Fibroblast of pulmonary artery (primary cell): ENCODE data around the gene LRCH1.

Experiments
- DNase-seq: peaks from one replicate; pipeline ENCODE4 v3.0.0-alpha.2; 2010; ENCODE audit warnings: low read depth
- H3K4me3 ChIP-seq: replicated peaks from 2 replicates; pipeline ENCODE4 v1.5.1; 2011; ENCODE audit warnings: low read depth, mild to moderate bottlenecking, control low read depth, low read length, moderate library complexity
- TF ChIP-seq, protein P1 (sequence below): IDR thresholded peaks from 2 replicates; pipeline ENCODE4 v1.5.1; 2011; ENCODE audit warnings: mild to moderate bottlenecking, control low read depth, low read length, inconsistent platforms; ENCODE audit errors: missing control alignments

LRCH1 gene

DNA sequence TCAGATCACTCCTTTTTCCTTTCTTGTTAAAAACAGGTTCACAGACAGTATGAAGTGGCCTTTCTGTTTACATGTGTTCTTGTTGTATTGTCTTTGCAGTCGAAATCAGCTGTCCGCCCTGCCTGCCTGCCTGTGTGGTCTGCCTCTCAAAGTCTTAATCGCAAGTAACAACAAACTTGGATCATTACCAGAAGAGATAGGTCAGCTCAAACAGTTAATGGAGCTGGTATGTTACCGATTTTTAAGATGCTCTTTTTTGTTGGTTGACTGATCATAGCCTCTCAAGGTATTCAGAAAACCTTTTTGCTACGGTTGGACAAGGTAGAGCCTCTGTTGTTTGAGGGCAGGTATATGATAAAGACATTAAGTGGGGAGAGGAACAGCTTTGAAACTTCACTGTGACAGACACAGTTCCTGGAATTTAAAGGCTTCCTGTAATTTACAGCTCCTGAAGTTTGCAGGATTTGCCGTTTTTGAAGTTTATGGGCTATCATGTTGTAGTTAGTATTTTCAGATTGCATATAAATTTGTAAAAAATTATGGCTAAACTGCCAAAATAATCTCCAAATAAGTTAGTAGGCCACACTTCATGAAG lies 116.1 kb downstream of the LRCH1 start:
- no peak for DNase-seq
- no peak overlapping the region for H3K4me3 ChIP-seq
- TF ChIP-seq, protein P1, sequence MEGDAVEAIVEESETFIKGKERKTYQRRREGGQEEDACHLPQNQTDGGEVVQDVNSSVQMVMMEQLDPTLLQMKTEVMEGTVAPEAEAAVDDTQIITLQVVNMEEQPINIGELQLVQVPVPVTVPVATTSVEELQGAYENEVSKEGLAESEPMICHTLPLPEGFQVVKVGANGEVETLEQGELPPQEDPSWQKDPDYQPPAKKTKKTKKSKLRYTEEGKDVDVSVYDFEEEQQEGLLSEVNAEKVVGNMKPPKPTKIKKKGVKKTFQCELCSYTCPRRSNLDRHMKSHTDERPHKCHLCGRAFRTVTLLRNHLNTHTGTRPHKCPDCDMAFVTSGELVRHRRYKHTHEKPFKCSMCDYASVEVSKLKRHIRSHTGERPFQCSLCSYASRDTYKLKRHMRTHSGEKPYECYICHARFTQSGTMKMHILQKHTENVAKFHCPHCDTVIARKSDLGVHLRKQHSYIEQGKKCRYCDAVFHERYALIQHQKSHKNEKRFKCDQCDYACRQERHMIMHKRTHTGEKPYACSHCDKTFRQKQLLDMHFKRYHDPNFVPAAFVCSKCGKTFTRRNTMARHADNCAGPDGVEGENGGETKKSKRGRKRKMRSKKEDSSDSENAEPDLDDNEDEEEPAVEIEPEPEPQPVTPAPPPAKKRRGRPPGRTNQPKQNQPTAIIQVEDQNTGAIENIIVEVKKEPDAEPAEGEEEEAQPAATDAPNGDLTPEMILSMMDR: no peak

DNA sequence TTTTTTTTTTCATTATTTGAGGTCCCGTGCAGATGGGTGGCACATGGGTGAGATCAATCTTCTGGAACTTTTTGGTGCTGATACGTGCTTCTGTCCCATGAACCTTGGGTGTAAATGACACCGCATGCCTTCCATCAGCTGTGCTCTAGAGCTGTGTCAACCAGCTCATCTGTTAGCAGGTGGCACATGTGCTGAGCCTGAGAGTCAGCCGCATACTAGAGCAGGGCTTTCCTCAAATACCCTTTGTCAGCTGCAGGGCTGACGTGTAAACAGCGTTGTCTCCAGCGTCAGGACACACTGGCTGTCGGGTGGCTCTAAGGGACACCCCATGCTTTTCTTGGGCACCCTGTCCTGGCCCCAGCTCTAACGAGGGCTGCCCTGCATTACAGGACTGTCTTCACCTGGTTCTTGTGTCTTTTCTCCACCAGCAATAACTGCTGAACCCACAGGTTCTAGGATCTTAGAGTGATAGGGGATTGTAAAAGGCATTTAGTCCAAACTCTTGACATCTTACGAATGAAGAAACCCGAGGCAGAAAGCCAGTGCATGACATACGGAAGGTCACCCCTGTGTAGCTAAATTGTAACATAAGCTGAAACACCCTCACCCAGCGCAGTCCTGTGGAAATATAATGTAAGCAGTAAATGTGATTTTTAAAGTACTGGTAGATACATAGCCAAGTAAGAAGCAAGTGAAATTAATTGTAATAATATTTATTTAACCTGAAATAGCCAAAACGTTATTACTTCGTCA lies 119.5 kb downstream of the LRCH1 start:
- TF ChIP-seq, protein P1: no peak
- DNase-seq: no peak

DNA sequence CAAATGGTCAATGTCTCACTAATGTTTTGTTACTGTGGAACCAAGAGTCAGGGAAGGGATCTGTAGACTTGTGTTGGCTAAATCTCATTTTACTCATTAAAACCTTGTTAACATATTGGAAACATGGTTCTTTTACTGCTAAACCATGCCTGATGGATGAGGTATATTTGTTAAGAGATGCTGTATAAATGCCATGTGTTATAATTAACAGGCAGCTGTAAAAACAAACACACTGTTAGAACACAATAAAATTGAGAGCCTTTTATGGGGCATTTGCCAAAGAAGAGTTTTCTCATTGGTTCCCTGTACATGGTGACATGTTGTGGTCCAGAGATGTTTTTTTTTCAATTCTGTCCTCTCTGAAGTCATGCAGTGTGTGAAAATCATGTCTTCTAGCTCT lies 122.0 kb downstream of the LRCH1 start:
- H3K4me3 ChIP-seq: no peak overlapping the region
- TF ChIP-seq, protein P1: no peak
- DNase-seq: no peak

More for the DNA sequence above, 119.5 kb downstream of the LRCH1 start:
- no peak overlapping the region for H3K4me3 ChIP-seq

DNA sequence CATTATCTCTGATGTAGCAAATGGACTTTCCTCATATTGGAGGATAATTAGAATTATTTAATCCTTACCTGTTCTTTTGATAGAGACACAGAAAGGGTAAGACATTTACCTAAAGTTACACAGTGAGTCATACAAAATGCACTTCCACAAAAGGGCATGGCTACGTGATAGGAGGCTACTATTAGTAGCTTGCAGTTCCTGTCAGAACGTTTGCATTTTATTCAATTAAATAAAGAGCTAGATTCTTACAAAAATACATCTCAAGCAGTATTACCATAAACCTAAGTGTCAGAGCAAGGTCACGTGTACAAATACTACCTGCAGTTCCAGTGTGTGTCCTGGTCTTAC lies 123.4 kb downstream of the LRCH1 start:
- TF ChIP-seq, protein P1: no peak
- no peak for DNase-seq
- no peak overlapping the region for H3K4me3 ChIP-seq

DNA sequence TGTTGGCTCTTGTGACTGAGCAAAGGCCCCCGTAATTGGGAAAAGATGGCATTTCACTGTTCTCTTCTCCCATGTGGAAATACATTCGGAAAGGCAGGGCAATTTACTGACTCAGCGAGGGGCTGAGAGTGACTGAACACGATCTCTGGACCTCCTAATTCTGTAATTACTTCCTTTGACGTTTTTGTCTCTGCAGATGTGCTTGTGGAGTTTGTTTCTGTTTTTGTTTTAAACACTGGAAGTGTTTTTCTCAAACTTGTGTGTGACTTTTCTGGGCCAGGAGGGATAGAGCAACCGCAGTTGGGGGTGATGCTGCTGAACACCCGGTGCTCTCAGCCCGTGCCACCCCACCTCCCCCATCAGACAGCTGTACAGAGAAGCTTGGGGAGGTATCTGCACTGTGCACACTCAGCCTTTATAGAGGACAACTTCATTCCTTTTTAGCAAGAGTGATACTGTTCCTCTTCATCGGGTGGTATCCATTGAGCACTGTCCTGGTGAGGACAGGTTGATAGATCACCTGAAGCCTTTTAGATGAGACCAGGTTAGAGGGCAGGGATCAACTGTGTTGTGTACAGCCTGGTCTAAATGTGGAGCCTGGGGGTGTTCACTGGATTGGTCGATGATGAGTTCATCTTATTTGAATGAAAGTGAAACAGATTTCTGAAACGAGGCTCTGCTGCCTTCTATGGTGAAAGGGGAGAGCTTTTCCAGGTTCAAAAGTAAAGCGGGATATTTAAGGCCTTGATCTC lies 126.6 kb downstream of the LRCH1 start:
- H3K4me3 ChIP-seq: peak overlapping the region; percentile 43
- TF ChIP-seq, protein P1: peak; percentile 22
- peak; percentile 71 for DNase-seq

DNA sequence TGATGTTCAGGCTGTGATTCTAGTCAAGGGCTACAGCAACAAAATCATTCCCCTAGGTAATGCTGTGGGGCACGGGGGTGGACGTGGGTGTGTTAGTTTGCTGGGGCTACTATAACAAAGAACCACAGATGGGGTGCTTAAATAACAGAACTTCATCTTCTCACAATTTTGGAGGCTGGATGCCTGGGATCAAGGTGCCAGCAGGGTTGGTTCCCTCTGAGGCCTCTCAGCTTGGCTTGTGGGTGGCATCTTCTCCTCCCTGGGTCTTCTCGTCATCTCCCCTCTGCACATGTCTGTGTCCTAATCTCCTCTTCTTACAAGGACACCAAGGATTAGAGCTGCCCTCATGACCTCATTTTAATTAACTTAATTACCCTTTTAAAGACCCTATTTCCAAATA lies 129.0 kb downstream of the LRCH1 start:
- TF ChIP-seq, protein P1: no peak
- no peak for DNase-seq

More for the DNA sequence above, 129.0 kb downstream of the LRCH1 start:
- H3K4me3 ChIP-seq: no peak overlapping the region
